Gastrocnemius medialis (tissue), 4 donors: ENCODE data around the gene LRRK1. TPM values are rescaled to one million over a fixed set of nuclear protein-coding genes. Genes with fewer than 3 reads are reported as not detected.

Source experiments
- ATAC-seq, 2 donors: fragments of 150-250 bp; one replicate each; pipeline ENCODE4 v1.9.1; 2016
- DNase-seq, 2 donors: peaks; one replicate each; pipeline ENCODE4 v3.0.0-alpha.2; 2019
- H3K27ac ChIP-seq, 4 donors: fragments of 200-600 bp; sonication (generic); 1 replicate in 1 of 4; 2 replicates in 3 of 4; pipeline ENCODE4 v1.5.1; 2016 to 2018; ENCODE audit warnings: mild to moderate bottlenecking in 2 of 4, moderate library complexity in 1 of 4
- H3K27me3 ChIP-seq, 3 donors: fragments of 200-600 bp; sonication (generic) in 2 of 3; 1 replicate in 1 of 3; 2 replicates in 2 of 3; pipeline versions ENCODE4 v1.5.1 to v1.6.0; 2016 to 2019; ENCODE audit warnings: mild to moderate bottlenecking in 1 of 3, moderate library complexity in 1 of 3
- H3K36me3 ChIP-seq, 2 donors: fragments of 200-600 bp; sonication (generic) in 1 of 2; one replicate each; pipeline ENCODE4 v1.5.1; 2017 to 2018
- H3K4me1 ChIP-seq, 2 donors: fragments of 200-600 bp; sonication (generic) in 1 of 2; one replicate each; pipeline ENCODE4 v1.5.1; 2016 to 2017; ENCODE audit warnings: mild to moderate bottlenecking in 2 of 2
- H3K4me3 ChIP-seq, 4 donors: fragments of 200-600 bp; sonication (generic) in 3 of 4; 1 replicate in 1 of 4; 2 replicates in 3 of 4; pipeline ENCODE4 v1.5.1; 2016 to 2019; ENCODE audit warnings: mild to moderate bottlenecking in 2 of 4
- H3K9me3 ChIP-seq, 3 donors: fragments of 200-600 bp; sonication (generic) in 2 of 3; 1 replicate in 1 of 3; 2 replicates in 2 of 3; pipeline ENCODE4 v1.5.1; 2016 to 2019
- POLR2A ChIP-seq, 2 donors: fragments of 450-650 bp; IDR thresholded peaks; one replicate each; pipeline ENCODE4 v1.6.1; 2017; ENCODE audit warnings: antibody characterized with exemption in 2 of 2, mild to moderate bottlenecking in 2 of 2, moderate library complexity in 2 of 2
- in situ Hi-C, 4 donors: fragments of 200-750 bp; cut with MboI; loops; one replicate each; pipeline versions ENCODE4 v1.15.0 to v1.8.0; 2017; ENCODE audit warnings: low sequenced_read_pairs in 4 of 4
- intact Hi-C: fragments of 100-400 bp; cut with DNase I; formaldehyde crosslinking; loops from one replicate; pipeline ENCODE4 v1.15.1; 2023; ENCODE audit warnings: low total_unique reads
- total RNA-seq, 4 donors: library from RNA; depleted of rRNA; stranded (reverse); fragments of >200 nt; gene quantifications; one replicate each; pipeline versions ENCODE4 v1.1.0 to v1.2.3, GENCODE V29; 2016
- TF ChIP-seq, protein P1 (sequence below), 5 experiments: fragments of 450-650 bp in 3 of 5; fragments of 200-600 bp in 2 of 5; sonication (generic) in 2 of 5; IDR thresholded peaks in 4 of 5; conservative IDR thresholded peaks in 1 of 5; 1 replicate in 4 of 5; 2 replicates in 1 of 5; pipeline ENCODE4 v1.5.1; 2016 to 2019; ENCODE audit warnings: antibody characterized with exemption in 5 of 5, mild to moderate bottlenecking in 3 of 5, moderate library complexity in 3 of 5

LRRK1 gene
- total RNA-seq, 4 donors from 2014 or later: 0.87 to 5.6 (median 1.7) TPM

DNA sequence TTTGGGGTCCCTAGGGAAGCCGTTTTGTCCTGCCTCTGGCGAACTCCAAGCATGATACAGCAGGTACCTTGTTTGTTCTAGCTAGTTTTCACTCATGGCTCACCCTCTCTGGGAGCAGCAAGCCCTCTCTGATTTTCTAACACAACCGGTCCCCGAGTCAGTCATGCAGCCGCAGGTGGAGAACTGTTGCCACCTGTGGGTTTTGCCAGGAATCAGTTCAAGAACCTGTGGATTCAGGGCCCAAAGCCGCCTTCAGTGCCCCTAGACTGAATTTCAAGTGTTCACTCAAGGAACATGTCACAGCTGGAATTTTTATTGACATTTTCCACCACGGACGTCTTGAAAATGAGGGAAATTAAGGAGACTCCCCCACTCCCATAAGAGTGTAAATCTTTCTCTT, 13.3 kb upstream of the LRRK1 start:
- Histone ChIP-seq H3K27ac (no peak overlapping the region), H3K4me1 (peaks cover 18 to 21% of the 10 kb centered on the region in 2 donors), H3K36me3 (no peaks in the 10 kb centered on the region), H3K27me3 (no peaks in the 10 kb centered on the region), H3K9me3 (no peaks in the 10 kb centered on the region), H3K4me3 (no peak overlapping the region)
- in situ Hi-C loops: loop anchor here in 2 of 4 donors (25.0 kb wide), 1 partner anchor 356 kb away; the partner anchor contains the start of gene CHSY1 (in 2 of the 2)
- TF ChIP-seq, protein P1, sequence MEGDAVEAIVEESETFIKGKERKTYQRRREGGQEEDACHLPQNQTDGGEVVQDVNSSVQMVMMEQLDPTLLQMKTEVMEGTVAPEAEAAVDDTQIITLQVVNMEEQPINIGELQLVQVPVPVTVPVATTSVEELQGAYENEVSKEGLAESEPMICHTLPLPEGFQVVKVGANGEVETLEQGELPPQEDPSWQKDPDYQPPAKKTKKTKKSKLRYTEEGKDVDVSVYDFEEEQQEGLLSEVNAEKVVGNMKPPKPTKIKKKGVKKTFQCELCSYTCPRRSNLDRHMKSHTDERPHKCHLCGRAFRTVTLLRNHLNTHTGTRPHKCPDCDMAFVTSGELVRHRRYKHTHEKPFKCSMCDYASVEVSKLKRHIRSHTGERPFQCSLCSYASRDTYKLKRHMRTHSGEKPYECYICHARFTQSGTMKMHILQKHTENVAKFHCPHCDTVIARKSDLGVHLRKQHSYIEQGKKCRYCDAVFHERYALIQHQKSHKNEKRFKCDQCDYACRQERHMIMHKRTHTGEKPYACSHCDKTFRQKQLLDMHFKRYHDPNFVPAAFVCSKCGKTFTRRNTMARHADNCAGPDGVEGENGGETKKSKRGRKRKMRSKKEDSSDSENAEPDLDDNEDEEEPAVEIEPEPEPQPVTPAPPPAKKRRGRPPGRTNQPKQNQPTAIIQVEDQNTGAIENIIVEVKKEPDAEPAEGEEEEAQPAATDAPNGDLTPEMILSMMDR (IDR thresholded peaks at IDR 0.05 in 4 of 5, conservative IDR thresholded peaks at IDR 0.05 in 1 of 5): no peak
- no peak for TF ChIP-seq POLR2A (IDR thresholded peaks at IDR 0.05)
- DNase-seq (no peak), ATAC-seq (no peak)
- intact Hi-C loops: no loop called here

DNA sequence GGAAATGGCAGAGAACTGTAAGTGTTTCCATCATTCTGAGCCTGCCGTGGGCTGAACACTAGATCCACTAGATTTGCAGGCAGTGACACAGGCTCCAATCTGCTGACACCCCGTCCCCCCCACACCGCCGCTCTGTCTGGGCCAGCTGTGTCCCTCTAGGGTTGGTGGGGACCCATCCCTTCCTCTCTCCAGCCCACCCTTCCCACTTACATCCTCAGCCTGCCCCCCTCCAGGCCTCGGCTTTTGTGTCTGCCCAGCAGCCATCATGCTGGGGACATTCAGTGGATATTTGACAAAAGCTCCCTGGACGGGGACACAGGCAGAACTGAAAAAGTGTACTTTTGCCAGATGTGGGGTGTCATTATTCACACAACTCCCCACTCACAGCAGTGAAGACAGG, 10.7 kb upstream of the LRRK1 start:
- H3K9me3 ChIP-seq: no peaks in the 10 kb centered on the region
- DNase-seq (no peak), ATAC-seq (no peak)
- H3K27me3 ChIP-seq: no peaks in the 10 kb centered on the region
- no peak overlapping the region for H3K4me3 ChIP-seq
- H3K36me3 ChIP-seq: no peaks in the 10 kb centered on the region
- no peak overlapping the region for H3K27ac ChIP-seq
- H3K4me1 ChIP-seq: no peaks in the 10 kb centered on the region
- in situ Hi-C loops (loop anchor here in 2 of 4 donors (25.0 kb wide), 1 partner anchor 354 kb away; the partner anchor contains the start of gene CHSY1 (in 2 of the 2)), intact Hi-C loops (no loop called here)
- TF ChIP-seq, protein P1 (IDR thresholded peaks at IDR 0.05 in 4 of 5, conservative IDR thresholded peaks at IDR 0.05 in 1 of 5): no peak
- no peak for TF ChIP-seq POLR2A (IDR thresholded peaks at IDR 0.05)

DNA sequence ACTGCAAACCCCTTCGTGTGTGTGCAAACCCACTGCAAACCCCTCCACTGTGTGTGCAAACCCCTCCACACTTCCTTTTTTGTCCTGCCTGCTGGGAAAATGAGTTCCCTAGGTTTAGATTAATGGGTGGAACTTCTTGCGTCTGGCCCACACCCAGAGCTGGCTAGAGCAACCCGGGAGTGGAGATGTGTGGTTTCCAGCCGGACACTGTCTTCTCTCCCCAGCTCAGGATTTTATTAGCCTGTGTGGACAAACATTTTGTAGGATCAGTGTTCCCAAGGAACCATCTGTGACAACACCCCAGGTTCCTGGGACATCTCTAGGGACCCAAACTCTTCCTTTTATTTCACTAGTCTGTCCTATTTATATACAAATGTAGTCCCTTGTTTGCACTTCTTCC, 9.6 kb upstream of the LRRK1 start:
- in situ Hi-C loops: loop anchor here in 2 of 4 donors (25.0 kb wide), 1 partner anchor 353 kb away; the partner anchor contains the start of gene CHSY1 (in 2 of the 2)

DNA sequence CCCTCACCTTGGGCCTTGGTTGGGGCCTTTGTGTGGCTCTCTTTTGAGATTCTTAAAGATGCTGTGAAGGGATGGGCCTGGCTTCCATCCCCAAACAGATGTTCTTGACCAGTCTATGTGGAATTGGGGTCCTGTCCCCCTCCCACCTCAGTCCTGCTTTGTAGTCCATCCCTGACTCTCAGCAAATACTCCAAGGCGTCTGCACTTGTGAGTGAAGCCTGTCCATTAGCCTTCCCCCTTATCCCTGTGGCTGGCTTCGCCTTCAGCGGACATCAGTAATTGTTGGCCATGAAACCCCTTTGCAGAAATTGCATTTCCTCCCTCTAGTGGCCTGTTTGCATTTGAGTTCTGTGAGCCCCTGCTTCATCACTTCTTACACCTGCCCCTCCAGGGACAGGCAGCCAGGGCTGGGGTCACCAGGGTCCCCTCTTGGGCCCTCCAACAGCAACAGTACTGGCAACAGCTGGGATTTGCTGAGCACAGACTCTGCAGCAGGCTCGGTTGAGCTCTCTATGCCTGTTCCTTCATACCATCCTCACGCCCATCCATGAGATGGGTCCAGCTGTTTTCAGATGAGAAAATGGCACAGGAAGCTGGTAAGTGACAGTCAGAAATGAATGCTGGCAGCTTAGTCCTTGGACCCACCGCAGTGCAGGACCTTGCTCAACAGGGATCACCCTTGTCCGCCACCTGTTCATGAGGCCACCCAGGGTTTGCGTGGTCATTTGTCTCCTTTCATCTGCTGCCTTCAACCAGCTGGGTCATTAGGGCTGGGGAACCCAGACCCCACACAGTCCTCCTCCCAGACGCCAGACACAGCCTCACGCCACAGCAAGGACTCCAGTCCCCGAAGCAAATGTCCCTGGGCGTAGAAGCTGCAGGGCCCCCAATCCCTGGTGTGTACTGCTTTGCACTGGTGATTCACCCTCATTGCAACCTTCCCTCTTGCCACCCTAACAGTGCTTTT, 8.9 kb upstream of the LRRK1 start:
- no peak for TF ChIP-seq POLR2A (IDR thresholded peaks at IDR 0.05)
- TF ChIP-seq, protein P1 (IDR thresholded peaks at IDR 0.05 in 4 of 5, conservative IDR thresholded peaks at IDR 0.05 in 1 of 5): no peak
- Histone ChIP-seq H3K27me3 (no peaks in the 10 kb centered on the region), H3K36me3 (no peaks in the 10 kb centered on the region), H3K4me1 (no peaks in the 10 kb centered on the region), H3K9me3 (no peaks in the 10 kb centered on the region), H3K4me3 (no peak overlapping the region), H3K27ac (no peak overlapping the region)
- intact Hi-C loops (loop anchor here (10.0 kb wide), 2 partner anchors 55 to 345 kb away; partner anchors contain the start of gene CHSY1), in situ Hi-C loops (loop anchor here in 2 of 4 donors (25.0 kb wide), 1 partner anchor 352 kb away; the partner anchor contains the start of gene CHSY1 (in 2 of the 2))
- no peak for DNase-seq
- no peak for ATAC-seq

More for the DNA sequence above, 9.6 kb upstream of the LRRK1 start:
- no peak for ATAC-seq
- H3K4me3 ChIP-seq: no peak overlapping the region
- H3K27me3 ChIP-seq: no peaks in the 10 kb centered on the region
- no peak for TF ChIP-seq POLR2A (IDR thresholded peaks at IDR 0.05)
- TF ChIP-seq, protein P1 (IDR thresholded peaks at IDR 0.05 in 4 of 5, conservative IDR thresholded peaks at IDR 0.05 in 1 of 5): no peak
- no peaks in the 10 kb centered on the region for H3K36me3 ChIP-seq
- no peak for DNase-seq
- no peaks in the 10 kb centered on the region for H3K4me1 ChIP-seq
- no peaks in the 10 kb centered on the region for H3K9me3 ChIP-seq
- intact Hi-C loops: no loop called here
- no peak overlapping the region for H3K27ac ChIP-seq
